ENCODE results near the gene NR1H3.

The NR1H3 gene

GRCh38 chr11:47278769-47279168, 21.0 kb downstream of the NR1H3 start:
- Histone ChIP-seq H3K4me3 (replicated peaks; ENCODE audit: low read depth, low read length) (no peak overlapping the region), H3K36me3 (ENCODE audit: control insufficient read depth, insufficient read depth, low read length) (peaks cover 21% of the 10 kb centered on the region), H3K27me3 (replicated peaks; ENCODE audit: control insufficient read depth, insufficient read depth, low read length) (no peaks in the 10 kb centered on the region)
- TF ChIP-seq, protein P1, sequence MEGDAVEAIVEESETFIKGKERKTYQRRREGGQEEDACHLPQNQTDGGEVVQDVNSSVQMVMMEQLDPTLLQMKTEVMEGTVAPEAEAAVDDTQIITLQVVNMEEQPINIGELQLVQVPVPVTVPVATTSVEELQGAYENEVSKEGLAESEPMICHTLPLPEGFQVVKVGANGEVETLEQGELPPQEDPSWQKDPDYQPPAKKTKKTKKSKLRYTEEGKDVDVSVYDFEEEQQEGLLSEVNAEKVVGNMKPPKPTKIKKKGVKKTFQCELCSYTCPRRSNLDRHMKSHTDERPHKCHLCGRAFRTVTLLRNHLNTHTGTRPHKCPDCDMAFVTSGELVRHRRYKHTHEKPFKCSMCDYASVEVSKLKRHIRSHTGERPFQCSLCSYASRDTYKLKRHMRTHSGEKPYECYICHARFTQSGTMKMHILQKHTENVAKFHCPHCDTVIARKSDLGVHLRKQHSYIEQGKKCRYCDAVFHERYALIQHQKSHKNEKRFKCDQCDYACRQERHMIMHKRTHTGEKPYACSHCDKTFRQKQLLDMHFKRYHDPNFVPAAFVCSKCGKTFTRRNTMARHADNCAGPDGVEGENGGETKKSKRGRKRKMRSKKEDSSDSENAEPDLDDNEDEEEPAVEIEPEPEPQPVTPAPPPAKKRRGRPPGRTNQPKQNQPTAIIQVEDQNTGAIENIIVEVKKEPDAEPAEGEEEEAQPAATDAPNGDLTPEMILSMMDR (IDR thresholded peaks at IDR 0.05; ENCODE audit: insufficient read depth, low read length, poor library complexity, severe bottlenecking), result no peak
- no peak for DNase-seq (ENCODE audit: extremely low read depth, insufficient read length)

GRCh38 chr11:47280099-47280498, 22.3 kb downstream of the NR1H3 start:
- TF ChIP-seq, protein P1 (IDR thresholded peaks at IDR 0.05; ENCODE audit: insufficient read depth, low read length, poor library complexity, severe bottlenecking), result no peak
- no peak for DNase-seq (ENCODE audit: extremely low read depth, insufficient read length)
- H3K27me3 ChIP-seq (replicated peaks; ENCODE audit: control insufficient read depth, insufficient read depth, low read length), result no peaks in the 10 kb centered on the region
- peaks cover 27% of the 10 kb centered on the region for H3K36me3 ChIP-seq (ENCODE audit: control insufficient read depth, insufficient read depth, low read length)
- no peak overlapping the region for H3K4me3 ChIP-seq (replicated peaks; ENCODE audit: low read depth, low read length)

GRCh38 chr11:47280860-47281259, 23.1 kb downstream of the NR1H3 start:
- TF ChIP-seq, protein P1 (IDR thresholded peaks at IDR 0.05; ENCODE audit: insufficient read depth, low read length, poor library complexity, severe bottlenecking), result no peak
- Histone ChIP-seq H3K27me3 (replicated peaks; ENCODE audit: control insufficient read depth, insufficient read depth, low read length) (no peaks in the 10 kb centered on the region), H3K36me3 (ENCODE audit: control insufficient read depth, insufficient read depth, low read length) (peaks cover 30% of the 10 kb centered on the region), H3K4me3 (replicated peaks; ENCODE audit: low read depth, low read length) (no peak overlapping the region)
- DNase-seq (ENCODE audit: extremely low read depth, insufficient read length), result no peak

GRCh38 chr11:47282462-47282861, 24.7 kb downstream of the NR1H3 start:
- Histone ChIP-seq H3K36me3 (ENCODE audit: control insufficient read depth, insufficient read depth, low read length) (peaks cover 32% of the 10 kb centered on the region), H3K4me3 (replicated peaks; ENCODE audit: low read depth, low read length) (no peak overlapping the region), H3K27me3 (replicated peaks; ENCODE audit: control insufficient read depth, insufficient read depth, low read length) (no peaks in the 10 kb centered on the region)
- TF ChIP-seq, protein P1 (IDR thresholded peaks at IDR 0.05; ENCODE audit: insufficient read depth, low read length, poor library complexity, severe bottlenecking), result no peak
- no peak for DNase-seq (ENCODE audit: extremely low read depth, insufficient read length)

GRCh38 chr11:47284151-47284550, 26.4 kb downstream of the NR1H3 start:
- peaks cover 39% of the 10 kb centered on the region for H3K36me3 ChIP-seq (ENCODE audit: control insufficient read depth, insufficient read depth, low read length)
- no peak overlapping the region for H3K4me3 ChIP-seq (replicated peaks; ENCODE audit: low read depth, low read length)
- no peaks in the 10 kb centered on the region for H3K27me3 ChIP-seq (replicated peaks; ENCODE audit: control insufficient read depth, insufficient read depth, low read length)
- DNase-seq (ENCODE audit: extremely low read depth, insufficient read length), result no peak
- TF ChIP-seq, protein P1 (IDR thresholded peaks at IDR 0.05; ENCODE audit: insufficient read depth, low read length, poor library complexity, severe bottlenecking), result no peak

Data from GM06990 (cell line).